ENCODE data around the gene PLA2G2D. TPM values are rescaled to one million over a fixed set of nuclear protein-coding genes. Genes with fewer than 3 reads are reported as not detected.

The PLA2G2D gene
- total and polyA plus RNA-seq, 9 of the 15 experiments (the other 6 are each of a cell fraction or from before 2014, with no cell fraction given), result not detected

GRCh38 chr1:20089328-20090077 lies 29.8 kb downstream of the PLA2G2D start:
- Histone ChIP-seq H3K9me3 (replicated peaks; ENCODE audit: control insufficient read depth, insufficient read depth, low read depth, low read length) (no peaks in the 10 kb centered on the region), H3K9ac (ENCODE audit: insufficient read depth in 1 of 2, low read depth in 2 of 2, low read length in 2 of 2) (no peak overlapping the region), H3K27ac (ENCODE audit: extremely low read depth, low read depth, low read length) (no peak overlapping the region), H2AFZ (ENCODE audit: low read depth, low read length) (peak overlapping the region; percentile 29; the same call in 1 of the 2 replicates), H3K36me3 (ENCODE audit: control insufficient read depth, insufficient read depth, low read length) (no peaks in the 10 kb centered on the region), H3K4me1 (replicated peaks in 1 of 2; ENCODE audit: control insufficient read depth in 2 of 2, insufficient read depth in 2 of 2, low read length in 2 of 2) (no peaks in the 10 kb centered on the region), H3K4me3 (no peak overlapping the region), H3K27me3 (ENCODE audit: control insufficient read depth in 2 of 2, insufficient read depth in 2 of 2, low read length in 2 of 2) (peaks cover 7 to 45% of the 10 kb centered on the region in 2 experiments), H3K9me1 (ENCODE audit: control insufficient read depth, insufficient read depth, low read length) (no peaks in the 10 kb centered on the region), H3K79me2 (ENCODE audit: control insufficient read depth, insufficient read depth, low read length) (no peaks in the 10 kb centered on the region), H3K4me2 (ENCODE audit: insufficient read depth, low read length) (no peak overlapping the region), H4K20me1 (replicated peaks; ENCODE audit: control insufficient read depth, insufficient read depth, low read length) (no peaks in the 10 kb centered on the region)
- CTCF ChIA-PET (ENCODE audit: low intra/inter-chr PET ratio), result no interaction called here
- in situ Hi-C loops (cut with MboI), result no loop called here
- DNase-seq (ENCODE audit: extremely low read depth in 1 of 4, low spot score in 3 of 4), result peak; percentile 18 to 44 (median 30)
- intact Hi-C loops (cut with micrococcal nuclease), result no loop called here
- peak; percentile 85 for FAIRE-seq
- ATAC-seq, result peak; percentile 84
- BruUV-seq (replicated peaks), result no TSS peak
- 4% methylated on average over 19 of the region's 19 CpGs for WGBS (ENCODE audit: insufficient coverage, low coverage, missing lambda C conversion rate)
- POLR2A ChIA-PET, result interaction anchor here (0.6 to 1.4 kb wide), 3 partner anchors 14 to 321 kb away, joined by 3 read pairs; no protein-coding TSS in a partner anchor
- TF ChIP-seq HMG20A (CRISPR knock-in tag; conservative IDR thresholded peaks at IDR 0.05) (no peak), ZMIZ1 (IDR thresholded peaks at IDR 0.05; ENCODE audit: low read depth in 2 of 2, low read length in 2 of 2) (no peak), CBX5 (IDR thresholded peaks at IDR 0.05; ENCODE audit: borderline replicate concordance, low read depth) (no peak), TEAD1 (CRISPR knock-in tag; IDR thresholded peaks at IDR 0.05) (no peak), PRDM10 (IDR thresholded peaks at IDR 0.05; ENCODE audit: partially characterized antibody) (peak; percentile 82), HCFC1 (IDR thresholded peaks at IDR 0.05; ENCODE audit: low read depth, low read length) (peak; percentile 80)
- TF ChIP-seq, protein P1, sequence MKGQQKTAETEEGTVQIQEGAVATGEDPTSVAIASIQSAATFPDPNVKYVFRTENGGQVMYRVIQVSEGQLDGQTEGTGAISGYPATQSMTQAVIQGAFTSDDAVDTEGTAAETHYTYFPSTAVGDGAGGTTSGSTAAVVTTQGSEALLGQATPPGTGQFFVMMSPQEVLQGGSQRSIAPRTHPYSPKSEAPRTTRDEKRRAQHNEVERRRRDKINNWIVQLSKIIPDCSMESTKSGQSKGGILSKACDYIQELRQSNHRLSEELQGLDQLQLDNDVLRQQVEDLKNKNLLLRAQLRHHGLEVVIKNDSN (CRISPR knock-in tag; IDR thresholded peaks at IDR 0.05), result peak; percentile 12; the same call in 1 of the 2 replicates
